Right cardiac atrium (tissue), 5 donors: ENCODE data around the gene FGFRL1. TPM values are rescaled to one million over a fixed set of nuclear protein-coding genes. Genes with fewer than 3 reads are reported as not detected.

Experiments
- ATAC-seq, 2 donors: fragments of 200-7000 bp; cut with Tn5 transposase; one replicate each; pipeline versions ENCODE4 v1.8.0 to v1.9.1; 2020; ENCODE audit warnings: moderate library complexity in 2 of 2, mild to moderate bottlenecking in 1 of 2
- DNase-seq, 3 donors: peaks; one replicate each; pipeline ENCODE4 v3.0.0-alpha.2; 2020
- H3K27ac ChIP-seq: one replicate; pipeline ENCODE4 v1.5.1; 2013; ENCODE audit warnings: mild to moderate bottlenecking, low read length, control low read depth, moderate library complexity
- H3K27me3 ChIP-seq: one replicate; pipeline ENCODE4 v1.6.1; 2013; ENCODE audit not compliant: control insufficient read depth, insufficient read depth
- H3K4me1 ChIP-seq: one replicate; pipeline ENCODE4 v1.6.1; 2013; ENCODE audit warnings: low read length; ENCODE audit not compliant: control insufficient read depth, insufficient read depth
- H3K4me3 ChIP-seq: one replicate; pipeline ENCODE4 v1.5.1; 2013; ENCODE audit warnings: low read length, control low read depth
- H3K9me3 ChIP-seq: one replicate; pipeline ENCODE4 v1.6.1; 2013; ENCODE audit warnings: low read length; ENCODE audit not compliant: control insufficient read depth
- WGBS: extraction: QIAGEN DNeasy Blood & Tissue Kit; methylation state at CpG from one replicate; pipeline ENCODE4 v1.1.7; 2013; 5-methylcytosine and 5-hydroxymethylcytosine counted together
- intact Hi-C, 4 donors: fragments of 100-400 bp; cut with DNase I; formaldehyde crosslinking; loops; one replicate each; pipeline versions ENCODE4 v1.11.0 to v1.14.0; 2022 to 2023
- polyA plus RNA-seq: library from polyadenylated mRNA; stranded (reverse); fragments of 200-250 nt; gene quantifications from one replicate; pipeline ENCODE4 v1.2.3, GENCODE V29; 2013
- total RNA-seq, 4 donors: library from RNA; stranded (reverse); fragmentation: NEBNext Ultra II Directional; extraction: Animal tissue kit (Norgen Biotek cat#: 25700); gene quantifications; one replicate each; pipeline ENCODE4 v1.2.1, GENCODE V29; 2021
- donor health status: healthy with polysubstance abuse.
- donor health status: DM: no; HTN: yes; CAD: no.
- donor health status: DM: no; HTN: no; CAD: no.
- donor health status: DM: no; HTN: yes; CAD: no; lungs with severe emphysema.
- donor health status: DM: yes; HTN: yes; CAD: no.

The FGFRL1 gene
- total and polyA plus RNA-seq, 5 donors: 17.4 to 21.7 (median 19.2) TPM

DNA sequence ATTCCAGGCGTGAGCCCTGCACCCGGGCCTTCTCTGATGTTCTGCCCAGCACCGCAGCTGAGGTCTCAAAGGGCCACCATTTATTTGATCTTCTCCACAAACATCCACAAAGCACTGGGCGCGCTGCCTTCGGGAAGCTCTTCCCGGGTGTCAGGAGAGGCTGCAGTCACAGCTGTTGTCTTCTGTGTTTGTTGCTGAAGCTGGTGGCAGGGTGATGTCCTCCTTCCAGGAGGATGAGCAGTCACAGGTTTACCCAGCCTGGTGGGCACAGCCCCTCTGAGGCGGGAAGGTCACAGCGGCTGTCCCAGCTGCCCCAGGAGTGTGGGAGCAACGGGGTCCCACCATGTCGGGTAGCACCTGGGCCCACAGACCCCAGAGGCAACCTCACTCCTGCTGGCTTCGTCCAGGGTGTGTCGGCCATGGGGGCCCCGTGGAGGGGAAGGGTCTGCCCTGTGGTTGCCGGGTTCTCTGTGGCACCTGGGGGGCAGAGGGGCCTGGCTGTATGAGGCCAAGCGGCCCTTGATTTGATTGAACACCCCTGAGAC lies 27.6 kb downstream of the FGFRL1 start:
- DNase-seq (peak in 2 of 3 donors; percentile 45 to 67), ATAC-seq (no peak)
- intact Hi-C loops: no loop called here
- Histone ChIP-seq H3K4me1 (peaks cover 4% of the 10 kb centered on the region), H3K9me3 (no peaks in the 10 kb centered on the region), H3K27ac (no peak overlapping the region), H3K27me3 (no peaks in the 10 kb centered on the region), H3K4me3 (no peak overlapping the region)
- 85% methylated on average over 16 of the region's 16 CpGs for WGBS

DNA sequence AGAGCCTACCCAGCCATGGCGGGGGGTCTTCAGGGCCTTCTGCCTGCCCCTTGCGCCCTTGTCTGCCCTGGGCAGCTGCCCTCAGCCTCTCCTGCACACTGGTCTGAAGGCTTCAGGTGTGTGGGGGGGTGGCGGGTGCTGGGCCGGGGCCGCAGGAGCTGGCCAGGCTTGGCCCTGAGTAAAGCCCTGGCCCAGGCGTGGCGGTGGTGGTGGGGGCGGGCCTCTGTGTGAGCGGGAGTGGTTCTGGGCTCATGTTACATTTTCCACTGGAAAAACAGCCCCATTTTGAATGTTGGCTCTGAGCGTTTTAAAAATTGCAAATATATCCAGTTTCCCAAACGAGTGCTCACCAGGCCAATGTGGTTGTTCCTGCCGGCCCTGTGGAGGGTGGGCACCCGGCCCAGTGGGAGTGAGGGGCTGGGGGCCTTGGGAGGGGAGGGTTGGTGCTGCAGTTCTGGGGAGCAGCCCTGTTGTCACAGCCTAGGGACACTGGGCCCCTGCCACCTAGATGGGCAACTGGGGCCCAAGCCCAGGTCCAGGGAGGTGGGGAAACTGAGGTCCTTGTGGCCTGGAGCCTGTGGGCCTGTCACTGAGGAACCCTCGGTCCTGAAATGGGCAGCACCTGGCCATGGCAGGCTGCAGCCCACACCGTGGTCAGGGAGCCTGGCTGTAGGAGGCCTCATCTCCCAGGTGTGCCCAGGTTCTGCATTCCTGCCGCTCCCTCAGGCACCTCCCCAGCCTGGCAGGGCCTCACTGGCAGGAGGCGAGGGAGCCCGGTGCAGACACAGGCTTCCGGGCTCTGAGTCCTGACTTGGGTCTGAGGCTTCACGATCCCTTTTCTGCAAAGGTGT lies 28.3 kb downstream of the FGFRL1 start:
- DNase-seq: peak; percentile 69 to 87 (median 85)
- Histone ChIP-seq H3K27ac (no peak overlapping the region), H3K4me3 (no peak overlapping the region), H3K27me3 (no peaks in the 10 kb centered on the region), H3K9me3 (no peaks in the 10 kb centered on the region), H3K4me1 (peaks cover 2% of the 10 kb centered on the region)
- WGBS: 58% methylated on average over 20 of the region's 20 CpGs
- intact Hi-C loops: no loop called here
- ATAC-seq: peak; percentile 10 to 28

DNA sequence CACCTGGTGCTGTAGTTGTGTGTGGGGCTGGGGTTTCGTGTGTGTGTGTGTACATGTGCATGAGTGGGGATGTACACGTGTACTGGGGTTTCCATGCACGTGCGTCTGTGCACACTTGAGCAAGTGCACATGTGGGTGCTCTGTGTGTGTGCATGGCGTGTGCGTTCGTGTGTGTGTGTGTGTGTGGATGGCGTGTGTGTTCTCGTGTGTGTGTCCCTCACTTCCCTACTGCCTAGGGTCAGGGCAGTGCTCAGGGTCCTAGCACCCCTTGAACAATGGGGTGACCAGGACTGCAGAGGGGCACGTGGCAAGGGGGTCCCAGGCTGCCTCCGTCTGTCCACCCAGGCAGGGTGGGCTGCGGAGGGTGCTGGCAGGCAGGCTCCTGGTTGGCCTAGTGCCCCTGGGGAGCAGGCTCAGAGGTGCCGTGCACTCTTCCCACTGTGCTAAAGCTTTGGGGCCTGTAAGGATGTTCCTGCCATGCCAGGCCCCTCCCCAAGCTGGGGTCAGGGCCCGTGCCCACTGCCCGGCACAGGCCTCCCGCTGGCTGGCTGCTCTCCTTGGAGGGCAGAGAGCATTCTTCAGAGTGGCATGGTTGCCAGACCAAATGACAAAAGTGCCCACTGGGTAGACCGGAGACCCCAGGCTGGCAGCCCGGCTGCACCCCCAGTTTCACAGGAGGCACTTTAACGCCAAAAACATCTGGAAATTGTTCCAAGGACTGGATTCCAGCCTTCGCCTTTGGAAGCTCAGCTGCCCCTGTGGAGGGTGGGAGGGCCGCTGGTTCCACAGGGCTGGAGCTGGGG lies 29.1 kb downstream of the FGFRL1 start:
- ATAC-seq (no peak), DNase-seq (peak; percentile 21 to 60 (median 36))
- H3K27me3 ChIP-seq: no peaks in the 10 kb centered on the region
- no peaks in the 10 kb centered on the region for H3K9me3 ChIP-seq
- H3K27ac ChIP-seq: no peak overlapping the region
- peaks cover 2% of the 10 kb centered on the region for H3K4me1 ChIP-seq
- WGBS: 84% methylated on average over 21 of the region's 21 CpGs
- H3K4me3 ChIP-seq: no peak overlapping the region
- intact Hi-C loops: no loop called here

DNA sequence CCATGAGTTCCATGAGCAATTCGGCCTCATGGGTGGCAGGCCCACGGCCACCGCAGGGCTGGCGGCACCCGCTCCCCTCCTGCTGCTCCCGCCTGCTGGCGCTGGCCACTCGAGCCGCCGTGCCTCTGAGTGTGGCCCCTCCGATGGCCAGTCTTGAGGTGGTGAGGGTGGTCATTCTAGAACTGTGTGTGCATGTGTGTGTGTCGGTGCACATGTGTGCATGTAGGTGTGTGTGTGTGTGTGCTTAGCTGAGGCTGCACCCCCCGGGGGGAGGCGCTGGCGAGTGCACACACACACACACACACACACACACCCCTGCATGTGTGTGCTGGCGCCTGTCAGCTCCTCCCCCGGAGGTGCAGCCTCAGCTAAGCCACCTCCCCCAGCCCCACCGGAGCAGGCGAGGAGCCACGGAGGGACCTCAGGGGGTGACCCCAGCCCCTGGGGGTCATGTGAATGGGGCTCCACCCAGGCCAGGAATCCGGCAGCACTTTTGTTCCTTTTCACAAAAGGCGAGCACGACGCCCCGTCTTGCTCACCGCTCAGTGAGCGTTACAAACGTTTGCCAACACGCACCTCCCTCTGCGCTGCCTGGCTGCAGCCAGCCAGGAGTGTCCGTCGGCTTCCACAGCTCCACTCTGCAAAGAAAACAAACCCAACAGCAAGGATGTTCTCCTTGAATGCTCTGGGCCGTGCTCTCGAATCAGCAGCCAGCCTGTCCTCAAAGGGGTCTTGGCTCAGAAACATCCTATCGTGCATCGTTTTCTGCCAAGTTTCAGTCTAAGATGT lies 29.9 kb downstream of the FGFRL1 start:
- Histone ChIP-seq H3K9me3 (no peaks in the 10 kb centered on the region), H3K4me1 (peaks cover 2% of the 10 kb centered on the region), H3K4me3 (no peak overlapping the region), H3K27me3 (no peaks in the 10 kb centered on the region), H3K27ac (no peak overlapping the region)
- WGBS: 40% methylated on average over 36 of the region's 36 CpGs
- ATAC-seq: no peak
- intact Hi-C loops: no loop called here
- peak; percentile 62 to 70 (median 69) for DNase-seq

DNA sequence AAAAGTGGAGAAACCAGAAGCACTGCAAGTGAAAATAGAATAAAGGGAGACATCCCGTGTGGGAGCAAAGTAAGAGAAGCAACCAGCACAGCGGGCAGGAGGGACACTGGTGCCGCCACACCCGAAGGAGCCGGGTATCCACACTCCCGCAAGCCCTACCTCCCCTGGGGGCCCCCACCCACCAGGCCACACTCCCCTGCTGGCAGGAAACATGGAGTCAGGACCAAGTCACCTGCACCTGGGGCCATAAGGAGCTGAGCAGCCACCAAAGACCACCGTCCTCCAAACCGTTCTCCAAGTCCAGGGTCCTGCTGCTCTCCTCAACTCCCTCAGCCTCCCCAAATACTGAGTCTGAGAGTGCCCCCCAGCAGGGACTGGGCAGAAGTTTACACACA lies 30.5 kb downstream of the FGFRL1 start:
- ATAC-seq: no peak
- intact Hi-C loops: no loop called here
- Histone ChIP-seq H3K27me3 (no peaks in the 10 kb centered on the region), H3K4me3 (no peak overlapping the region), H3K27ac (no peak overlapping the region), H3K9me3 (no peaks in the 10 kb centered on the region), H3K4me1 (peaks cover 2% of the 10 kb centered on the region)
- 48% methylated on average over 8 of the region's 8 CpGs for WGBS
- peak; percentile 16 to 51 (median 51) for DNase-seq

DNA sequence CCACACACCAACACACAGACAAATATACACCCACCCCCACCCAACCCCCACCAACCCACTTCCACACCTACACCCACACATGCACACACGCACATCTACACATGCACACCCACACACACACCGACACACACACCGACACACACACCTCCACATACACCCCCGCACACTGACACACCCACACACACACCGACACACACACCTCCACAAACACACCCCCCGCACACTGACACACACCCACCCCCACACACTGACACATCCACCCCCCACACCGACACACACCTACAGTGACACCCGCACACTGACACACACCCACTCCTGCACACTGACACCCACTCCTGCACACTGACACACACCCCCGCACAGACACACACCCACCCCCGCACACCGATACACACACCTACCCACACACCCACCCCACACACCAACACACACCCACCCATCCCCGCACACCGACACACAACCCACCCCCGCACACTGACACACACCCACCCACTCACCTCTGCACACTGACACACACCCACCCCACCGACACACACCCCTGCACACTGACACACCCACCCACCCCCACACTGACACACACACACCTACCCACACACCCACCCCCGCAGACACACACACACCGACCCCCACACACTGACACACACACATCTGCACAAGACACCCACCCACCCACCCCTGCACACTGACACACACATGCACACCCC lies 31.1 kb downstream of the FGFRL1 start:
- intact Hi-C loops: no loop called here
- peaks cover 2% of the 10 kb centered on the region for H3K4me1 ChIP-seq
- ATAC-seq: no peak
- no peak overlapping the region for H3K27ac ChIP-seq
- no peak overlapping the region for H3K4me3 ChIP-seq
- H3K9me3 ChIP-seq: no peaks in the 10 kb centered on the region
- H3K27me3 ChIP-seq: no peaks in the 10 kb centered on the region
- 88% methylated on average over 17 of the region's 17 CpGs for WGBS
- DNase-seq: peak; percentile 21 to 51 (median 33)

DNA sequence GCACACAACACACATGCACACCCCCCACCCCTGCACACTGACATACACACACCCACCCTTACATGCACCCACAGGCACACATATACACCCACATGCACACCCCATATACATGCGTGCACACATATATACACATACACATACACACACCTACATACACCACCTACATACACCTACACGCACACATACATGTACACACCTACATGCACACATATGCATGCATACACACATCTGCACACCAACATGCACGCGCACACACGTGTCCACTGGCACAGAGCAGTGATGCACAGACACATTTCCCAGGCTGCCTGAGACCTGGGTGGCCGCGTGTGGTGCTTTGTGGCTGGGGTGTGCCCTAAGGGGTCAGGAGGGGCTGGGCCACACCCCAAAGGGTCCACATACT lies 31.7 kb downstream of the FGFRL1 start:
- Histone ChIP-seq H3K27me3 (no peaks in the 10 kb centered on the region), H3K4me3 (no peak overlapping the region), H3K4me1 (peaks cover 2% of the 10 kb centered on the region), H3K27ac (no peak overlapping the region), H3K9me3 (no peaks in the 10 kb centered on the region)
- no peak for DNase-seq
- ATAC-seq: no peak
- intact Hi-C loops: no loop called here
- WGBS: 55% methylated on average over 7 of the region's 7 CpGs

DNA sequence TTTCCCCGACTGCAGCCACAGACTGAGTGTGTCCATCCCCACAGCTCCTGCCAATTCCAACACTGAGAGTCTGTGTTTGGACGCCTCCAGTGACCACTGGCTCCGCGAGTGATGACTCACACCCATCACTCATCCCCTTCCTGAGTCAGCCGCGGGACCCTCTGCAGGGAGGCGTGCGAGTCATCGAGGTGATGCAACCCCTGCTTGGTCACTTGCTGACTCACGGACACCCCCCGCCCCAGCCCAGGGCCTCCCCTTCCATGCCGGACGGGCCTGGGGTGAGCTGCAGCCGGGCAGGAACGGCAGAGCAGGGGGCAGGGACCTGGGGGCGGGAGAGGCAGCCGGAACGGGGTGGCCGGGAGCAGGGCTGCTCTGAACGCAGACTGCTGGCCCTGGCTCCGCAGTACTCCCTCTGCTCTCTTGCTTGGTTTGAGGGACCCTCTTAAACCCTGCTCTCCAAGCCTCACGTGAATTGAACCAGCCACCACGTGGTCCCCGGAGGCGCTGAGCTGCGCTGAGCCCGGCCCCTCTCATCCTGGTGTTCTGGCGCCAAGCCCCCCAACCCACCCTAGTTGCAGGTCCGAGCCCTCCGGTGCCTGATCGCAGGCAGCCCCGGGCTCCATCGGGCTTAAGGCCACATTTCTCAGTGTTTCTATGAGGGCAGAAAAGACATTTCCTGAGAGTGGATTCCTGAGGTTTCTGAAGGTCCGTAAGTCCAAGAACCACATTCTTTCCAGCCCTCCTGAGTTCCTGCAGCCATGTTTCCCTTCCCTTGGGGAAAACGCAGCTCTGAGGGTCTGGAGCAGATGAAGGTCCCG lies 32.4 kb downstream of the FGFRL1 start:
- no peak overlapping the region for H3K27ac ChIP-seq
- no peaks in the 10 kb centered on the region for H3K27me3 ChIP-seq
- intact Hi-C loops: no loop called here
- 22% methylated on average over 36 of the region's 36 CpGs for WGBS
- H3K4me1 ChIP-seq: peaks cover 2% of the 10 kb centered on the region
- H3K4me3 ChIP-seq: no peak overlapping the region
- H3K9me3 ChIP-seq: no peaks in the 10 kb centered on the region
- DNase-seq: peak; percentile 94 to 96 (median 95)
- peak; percentile 88 to 91 for ATAC-seq

DNA sequence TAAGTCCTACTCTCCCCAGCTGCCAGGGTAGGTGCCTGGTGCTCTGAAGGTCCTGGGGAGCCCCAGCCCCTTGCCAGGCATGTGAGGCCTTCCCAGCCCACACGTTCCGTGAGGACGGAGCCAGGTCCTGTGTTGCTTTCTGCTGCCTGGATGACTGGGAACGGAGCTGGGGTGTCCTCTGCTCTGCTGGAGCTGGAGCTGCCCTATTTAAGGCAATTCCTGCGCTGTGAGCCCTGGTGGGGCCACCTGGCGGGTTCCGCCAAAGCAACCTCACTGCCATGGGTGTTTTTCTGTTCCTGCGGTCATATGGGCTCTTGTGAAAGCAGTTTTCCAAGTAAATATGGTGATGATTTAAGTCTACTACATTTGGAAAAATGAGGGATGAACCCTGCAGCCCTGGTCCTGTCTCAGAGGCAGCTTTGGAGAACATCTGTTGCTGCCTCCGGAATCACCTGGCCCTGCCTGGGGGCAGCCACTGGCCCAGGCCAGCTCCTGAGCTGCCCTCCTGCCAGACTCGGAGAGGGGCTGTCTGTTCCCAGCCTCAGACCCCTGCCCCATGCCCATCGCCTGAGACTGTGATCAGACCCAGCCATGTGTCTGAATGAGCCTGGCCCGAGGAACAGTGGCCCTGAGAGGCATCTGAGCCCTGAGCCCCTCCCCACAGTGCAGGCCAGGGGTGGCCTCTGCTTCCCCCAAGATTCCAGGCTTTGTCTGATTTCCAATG lies 33.2 kb downstream of the FGFRL1 start:
- DNase-seq: peak; percentile 25 to 45 (median 42)
- 83% methylated on average over 12 of the region's 12 CpGs for WGBS

More for the DNA sequence above, 33.2 kb downstream of the FGFRL1 start:
- ATAC-seq: no peak
- H3K4me1 ChIP-seq: peaks cover 2% of the 10 kb centered on the region
- no peaks in the 10 kb centered on the region for H3K27me3 ChIP-seq
- H3K4me3 ChIP-seq: no peak overlapping the region
- H3K9me3 ChIP-seq: no peaks in the 10 kb centered on the region
- intact Hi-C loops: no loop called here
- H3K27ac ChIP-seq: no peak overlapping the region
